ENCODE measurements around the gene CFAP46.
"Not testable (repeated sequence)": the region's sequence is repeated elsewhere in the genome, so short reads cannot be mapped to it uniquely, and the experiment has no call there.

The CFAP46 gene

GRCh38 chr10:132776821-132777220, 165.5 kb downstream of the CFAP46 start:
- DNase-seq = no peak
- in situ Hi-C loops (cut with MboI; ENCODE audit: low pct_unique_long_range_greater_than_20kb, low sequenced_read_pairs) = no loop called here

DNA sequence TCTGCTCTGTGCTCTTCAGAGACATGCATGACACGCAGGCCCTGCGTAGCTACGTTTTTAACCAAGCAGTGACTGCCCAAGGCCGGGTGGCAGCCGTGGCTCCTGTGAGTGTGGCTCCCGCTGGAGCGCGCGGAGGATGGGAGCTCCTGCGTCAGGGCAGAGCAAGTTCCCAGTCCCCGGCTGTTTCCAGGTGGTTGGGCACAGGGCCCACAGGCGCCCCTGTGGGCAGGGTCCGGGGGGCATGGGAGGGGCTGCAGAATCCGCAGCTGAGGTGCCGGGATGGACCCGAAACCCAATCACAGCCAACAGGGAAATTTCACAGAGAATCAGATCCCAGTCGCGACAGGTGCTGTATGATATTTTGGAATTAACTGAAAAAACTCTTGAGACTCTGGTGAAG, 166.2 kb downstream of the CFAP46 start:
- no peak for DNase-seq
- in situ Hi-C loops (cut with MboI; ENCODE audit: low pct_unique_long_range_greater_than_20kb, low sequenced_read_pairs) = no loop called here

- in situ Hi-C loops (cut with MboI; ENCODE audit: low pct_unique_long_range_greater_than_20kb, low sequenced_read_pairs) = no loop called here
- no peak for DNase-seq
Measured at GRCh38 chr10:132774902-132775863, 167.2 kb downstream of the CFAP46 start.

DNA sequence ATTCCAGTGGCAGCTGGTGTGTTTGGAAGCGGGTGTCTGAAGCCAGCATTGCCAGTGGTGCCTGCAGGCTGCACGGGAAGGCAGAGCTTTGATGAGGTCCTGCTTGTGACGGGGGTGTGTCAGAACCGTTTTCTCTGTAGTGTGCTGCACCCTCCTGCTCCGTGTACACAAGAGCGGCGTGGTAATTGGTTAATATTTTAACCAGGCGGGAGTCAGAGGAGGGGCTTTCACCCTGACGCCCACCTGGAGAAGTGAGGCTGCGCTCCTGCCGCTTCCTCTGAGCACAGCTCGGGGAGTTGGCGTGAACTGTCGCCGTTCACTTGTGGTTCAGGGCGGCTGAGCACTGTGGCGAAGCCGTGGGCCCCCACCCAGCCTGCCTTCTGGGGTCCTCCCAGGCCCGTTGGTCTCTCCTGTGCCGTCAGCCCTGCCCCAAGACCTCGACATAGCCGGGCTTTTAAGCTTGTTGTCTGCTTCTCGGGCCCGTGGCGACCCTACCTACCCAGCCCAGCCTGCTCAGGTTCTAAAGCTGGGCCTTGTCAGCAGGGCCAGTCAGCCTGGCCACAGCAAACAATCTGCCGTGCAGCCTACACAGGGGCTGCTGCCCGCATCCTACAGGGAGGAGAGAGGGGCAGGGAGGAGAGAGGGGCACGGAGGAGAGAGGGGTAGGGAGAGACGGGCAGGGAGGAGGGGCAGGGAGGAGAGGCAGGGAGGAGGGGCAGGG, 168.0 kb downstream of the CFAP46 start:
- DNase-seq = no peak

DNA sequence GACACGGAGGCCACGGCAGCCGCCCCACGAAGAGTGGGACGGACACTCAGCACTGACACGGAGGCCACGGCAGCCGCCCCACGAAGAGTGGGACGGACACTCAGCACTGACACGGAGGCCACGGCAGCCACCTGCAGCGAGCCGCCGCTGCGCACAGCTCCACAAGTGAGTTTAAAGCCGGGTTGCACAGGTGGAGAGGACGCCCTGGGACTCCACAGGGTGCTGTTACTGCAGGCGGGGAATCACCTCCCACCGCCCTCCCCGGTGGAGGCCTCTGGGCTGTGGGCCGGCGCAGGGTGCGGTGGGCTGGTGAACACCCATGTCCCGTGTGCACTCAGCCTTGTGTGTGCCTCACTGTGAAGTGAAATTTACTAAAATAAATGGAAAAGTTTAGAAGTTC, 169.6 kb downstream of the CFAP46 start:
- DNase-seq; in situ Hi-C loops (cut with MboI; ENCODE audit: low pct_unique_long_range_greater_than_20kb, low sequenced_read_pairs): not testable (repeated sequence)

More for the DNA sequence above, 168.0 kb downstream of the CFAP46 start:
- in situ Hi-C loops (cut with MboI; ENCODE audit: low pct_unique_long_range_greater_than_20kb, low sequenced_read_pairs) = no loop called here

- in situ Hi-C loops (cut with MboI; ENCODE audit: low pct_unique_long_range_greater_than_20kb, low sequenced_read_pairs) = no loop called here
- no peak for DNase-seq
Measured at GRCh38 chr10:132770061-132771021, 172.0 kb downstream of the CFAP46 start.

- DNase-seq = no peak
- in situ Hi-C loops (cut with MboI; ENCODE audit: low pct_unique_long_range_greater_than_20kb, low sequenced_read_pairs) = no loop called here
Measured at GRCh38 chr10:132768346-132769248, 173.8 kb downstream of the CFAP46 start.

DNA sequence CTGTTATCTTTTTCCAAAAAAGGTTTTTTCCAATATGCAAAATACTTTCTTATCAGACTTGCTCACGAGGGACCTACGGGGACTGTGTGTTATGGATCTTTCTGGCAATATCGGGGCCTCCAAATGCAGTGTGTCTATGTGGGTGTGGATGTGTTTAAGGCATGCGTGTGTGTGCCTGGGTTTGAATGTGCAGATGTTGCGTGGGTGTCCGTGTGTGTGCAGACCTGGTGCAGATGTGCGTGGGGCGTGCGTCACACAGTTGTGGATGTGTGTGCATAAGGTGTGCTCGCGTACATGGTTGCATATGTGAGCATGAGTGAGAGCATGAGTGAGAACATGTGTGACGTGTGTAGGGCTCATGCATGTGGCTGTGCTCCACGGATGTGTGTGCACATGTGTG, 176.1 kb downstream of the CFAP46 start:
- DNase-seq = no peak
- in situ Hi-C loops (cut with MboI; ENCODE audit: low pct_unique_long_range_greater_than_20kb, low sequenced_read_pairs) = no loop called here

DNA sequence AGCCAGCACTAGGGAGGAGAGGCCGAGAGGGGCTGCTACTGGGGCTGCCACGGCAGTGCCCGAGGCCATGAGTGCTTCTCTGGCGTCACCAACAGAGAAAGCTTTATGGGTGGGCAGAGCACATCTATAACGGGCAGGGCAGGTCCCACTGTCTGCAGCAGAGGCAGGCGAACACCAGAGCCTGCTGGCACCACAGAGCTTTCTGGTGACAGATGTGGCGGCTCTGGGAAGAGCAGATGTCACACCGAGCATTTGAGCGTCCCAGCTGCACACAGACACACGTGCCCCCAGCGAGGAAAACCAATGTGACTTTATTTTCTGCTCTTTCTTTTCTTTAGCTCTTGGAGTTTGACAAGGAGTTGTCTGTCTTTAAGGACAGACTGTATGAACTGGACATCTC, 176.9 kb downstream of the CFAP46 start:
- in situ Hi-C loops (cut with MboI; ENCODE audit: low pct_unique_long_range_greater_than_20kb, low sequenced_read_pairs) = no loop called here
- no peak for DNase-seq

GRCh38 chr10:132764108-132764507, 178.3 kb downstream of the CFAP46 start:
- in situ Hi-C loops (cut with MboI; ENCODE audit: low pct_unique_long_range_greater_than_20kb, low sequenced_read_pairs) = no loop called here
- DNase-seq = no peak

GRCh38 chr10:132763545-132763944, 178.8 kb downstream of the CFAP46 start:
- in situ Hi-C loops (cut with MboI; ENCODE audit: low pct_unique_long_range_greater_than_20kb, low sequenced_read_pairs) = no loop called here

GRCh38 chr10:132762267-132762666, 180.1 kb downstream of the CFAP46 start:
- in situ Hi-C loops (cut with MboI; ENCODE audit: low pct_unique_long_range_greater_than_20kb, low sequenced_read_pairs) = no loop called here

More at GRCh38 chr10:132763545-132763944, 178.8 kb downstream of the CFAP46 start:
- DNase-seq = no peak

GRCh38 chr10:132761395-132762060, 180.8 kb downstream of the CFAP46 start:
- in situ Hi-C loops (cut with MboI; ENCODE audit: low pct_unique_long_range_greater_than_20kb, low sequenced_read_pairs) = no loop called here
- no peak for DNase-seq

More at GRCh38 chr10:132762267-132762666, 180.1 kb downstream of the CFAP46 start:
- no peak for DNase-seq

DNA sequence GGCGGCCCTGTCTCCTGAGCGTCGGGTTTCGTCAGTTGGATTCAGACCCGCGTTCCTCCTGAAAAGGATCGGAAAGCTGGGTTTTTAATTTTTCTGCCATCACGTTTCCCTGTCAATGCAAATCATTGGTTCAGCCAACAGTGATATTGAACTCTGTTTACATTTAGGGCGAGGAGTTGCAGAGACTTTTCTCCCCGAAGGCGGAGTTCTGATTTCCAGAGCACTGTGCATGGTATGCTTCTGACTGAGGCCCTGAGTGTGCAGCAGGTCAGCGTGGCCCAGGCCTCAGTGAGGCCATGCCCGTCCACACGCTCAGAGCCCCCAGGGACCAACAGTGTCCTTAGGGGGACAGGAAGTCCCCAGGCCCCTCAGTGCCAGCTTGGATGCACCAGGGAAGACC, 183.5 kb downstream of the CFAP46 start:
- in situ Hi-C loops (cut with MboI; ENCODE audit: low pct_unique_long_range_greater_than_20kb, low sequenced_read_pairs) = no loop called here
- DNase-seq = no peak

Measured in KBM-7 (cell line).